Right kidney (tissue), 1 donor: ENCODE data around the gene GRAMD4.

Experiments
- DNase-seq: peaks from one replicate; pipeline ENCODE4 v3.0.0-alpha.2; 2016

Gene GRAMD4

DNA sequence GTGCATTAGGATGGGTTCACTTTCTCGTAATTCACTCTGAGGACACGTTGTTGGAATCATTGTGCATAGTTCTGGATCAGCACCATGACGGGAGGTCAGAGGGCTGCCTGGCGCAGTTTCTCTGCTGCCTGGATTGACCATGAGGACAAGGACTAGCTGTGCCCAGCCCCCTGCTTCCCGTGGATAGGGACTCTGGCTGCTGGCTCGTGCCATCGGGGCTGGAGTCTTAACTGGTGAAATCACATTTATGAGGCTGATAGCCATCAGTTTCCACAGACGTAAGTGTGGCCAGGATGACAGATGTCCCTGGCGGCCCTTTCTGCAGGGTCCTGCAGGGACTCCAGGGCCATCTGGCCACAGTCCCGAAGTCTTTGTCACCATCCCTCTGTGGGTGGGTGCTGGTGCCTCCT, 24.1 kb upstream of the GRAMD4 start:
- no peak for DNase-seq

DNA sequence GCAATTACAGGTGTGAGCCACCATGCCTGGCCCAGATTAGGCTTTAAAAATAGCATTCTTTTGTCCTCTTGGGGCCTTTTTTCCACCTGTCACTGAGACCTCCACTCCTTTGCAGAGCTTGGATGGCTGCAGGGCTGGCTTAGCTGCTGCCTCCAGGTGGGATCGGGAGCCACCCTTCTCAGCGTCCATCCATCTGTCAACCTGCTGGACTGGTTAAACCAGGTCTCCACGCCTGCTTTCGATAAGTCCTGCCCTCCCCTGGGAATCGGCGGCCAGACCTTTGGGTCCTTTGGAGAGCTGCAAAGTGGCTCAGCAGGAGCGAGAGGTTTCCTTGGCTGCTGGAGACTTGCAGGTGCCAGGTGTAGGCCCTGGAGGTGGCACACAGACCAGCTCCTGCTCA, 23.4 kb upstream of the GRAMD4 start:
- no peak for DNase-seq

DNA sequence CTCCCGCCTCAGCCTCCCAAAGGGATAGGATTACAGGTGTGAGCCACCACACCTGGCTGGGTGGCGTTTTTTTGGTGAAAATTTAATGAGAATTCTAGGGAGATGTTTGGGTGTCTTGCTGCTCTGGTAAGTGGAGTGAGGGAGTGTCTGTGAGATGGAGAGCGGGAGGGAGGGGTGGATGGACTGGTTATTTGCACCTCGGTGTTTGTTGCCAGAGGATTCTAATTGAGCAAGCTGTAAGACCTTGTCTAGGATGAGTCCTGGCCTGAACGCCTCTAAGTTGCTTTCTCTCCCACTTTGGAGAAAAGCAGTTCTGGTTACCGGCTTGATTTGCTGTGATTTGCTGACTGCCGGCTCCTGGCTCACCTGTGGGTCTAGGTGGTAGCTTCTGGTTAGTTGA, 22.0 kb upstream of the GRAMD4 start:
- DNase-seq = no peak

DNA sequence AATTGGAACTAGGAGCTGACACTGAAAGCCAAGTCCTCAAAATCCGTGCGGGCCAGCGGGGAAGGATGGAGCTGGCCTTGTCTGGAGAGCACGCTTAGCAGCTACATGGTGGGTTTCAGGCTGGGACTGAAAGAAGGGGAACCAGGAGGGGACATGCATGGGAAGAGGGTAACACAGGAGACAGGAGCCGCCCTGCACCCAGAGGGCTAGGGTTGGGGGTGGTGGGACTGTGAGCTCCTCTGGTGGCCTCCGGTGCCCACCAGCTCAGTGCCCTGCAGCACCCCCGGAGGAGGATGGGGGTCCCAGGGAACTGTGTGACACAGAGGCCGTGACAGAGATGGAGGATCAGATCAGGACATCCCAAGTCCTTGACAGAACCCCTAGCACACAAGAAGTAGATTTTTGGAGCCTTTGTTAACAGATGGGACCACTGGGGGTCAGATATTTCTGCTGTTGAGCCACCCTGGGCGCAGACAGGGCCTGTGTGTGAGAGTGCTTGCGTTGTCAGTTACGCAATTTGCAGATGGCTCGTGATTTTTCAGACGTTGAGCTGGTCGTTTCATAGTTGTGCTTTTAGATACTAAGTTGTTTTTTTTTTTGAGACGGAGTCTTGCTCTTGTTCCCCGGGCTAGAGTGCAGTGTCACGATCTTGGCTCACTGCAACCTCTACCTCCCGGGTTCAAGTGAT, 21.3 kb upstream of the GRAMD4 start:
- DNase-seq = no peak

DNA sequence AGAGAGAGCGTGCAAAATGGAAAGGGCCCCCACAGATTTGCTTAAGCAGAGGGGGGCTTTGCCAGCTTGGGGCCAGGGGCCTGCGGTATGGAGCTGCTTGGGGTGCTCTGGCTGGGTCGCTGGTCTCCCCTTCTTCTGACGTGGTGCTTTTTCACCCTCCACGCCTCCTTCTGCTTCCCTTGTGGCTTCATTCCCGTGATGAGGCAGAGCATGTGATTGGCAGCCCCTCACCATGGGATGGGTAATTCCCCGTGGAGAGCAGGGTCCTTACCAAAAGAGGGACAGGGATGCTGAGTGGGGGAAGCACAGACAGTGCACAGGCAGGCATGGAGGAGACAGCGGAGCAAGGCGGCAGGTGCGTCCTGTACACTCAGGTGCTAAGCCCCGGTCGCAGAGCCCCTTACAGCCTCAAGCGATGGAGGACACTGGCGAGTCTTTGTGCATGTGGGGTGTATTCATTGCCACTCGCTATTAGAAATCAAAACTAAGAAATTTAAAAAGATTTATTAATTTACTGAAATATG, 19.9 kb upstream of the GRAMD4 start:
- DNase-seq = no peak

DNA sequence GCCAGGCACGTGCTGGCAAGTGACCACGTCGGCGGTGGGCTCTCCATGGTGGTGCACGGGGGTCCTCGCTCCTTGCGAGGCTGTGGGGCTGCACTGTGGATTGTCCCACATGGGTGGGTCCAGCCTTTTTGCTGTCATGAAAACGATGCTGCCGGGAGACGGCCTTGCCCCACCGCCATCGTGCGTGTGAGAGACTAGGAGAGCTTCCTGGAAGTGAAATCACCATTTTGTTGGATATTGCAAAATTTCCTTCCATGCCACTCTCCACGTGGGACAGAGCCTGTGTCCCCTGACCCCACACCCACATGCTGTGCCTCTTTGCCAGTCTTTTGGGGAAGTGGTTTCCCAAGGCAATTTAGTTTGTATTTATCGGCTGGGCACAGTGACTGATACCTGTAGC, 18.2 kb upstream of the GRAMD4 start:
- DNase-seq = no peak

DNA sequence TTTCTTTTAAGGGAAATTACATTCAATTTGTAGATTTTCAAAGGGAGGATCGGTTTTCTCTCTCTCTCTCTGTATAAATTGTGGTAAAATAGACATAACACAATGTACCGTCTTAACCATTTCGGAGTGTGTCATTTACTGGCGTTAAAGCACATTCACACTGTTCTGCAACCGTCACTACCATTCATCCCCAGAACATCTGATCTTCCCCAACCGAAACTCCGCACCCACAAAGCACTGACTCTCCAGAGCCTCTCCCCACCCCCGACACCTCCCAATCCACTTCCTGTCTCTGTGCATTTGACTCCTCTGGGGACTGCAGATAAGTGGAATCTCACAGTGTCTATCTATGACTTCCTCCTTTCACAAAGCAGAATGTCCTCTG, 15.9 kb upstream of the GRAMD4 start:
- DNase-seq = no peak

DNA sequence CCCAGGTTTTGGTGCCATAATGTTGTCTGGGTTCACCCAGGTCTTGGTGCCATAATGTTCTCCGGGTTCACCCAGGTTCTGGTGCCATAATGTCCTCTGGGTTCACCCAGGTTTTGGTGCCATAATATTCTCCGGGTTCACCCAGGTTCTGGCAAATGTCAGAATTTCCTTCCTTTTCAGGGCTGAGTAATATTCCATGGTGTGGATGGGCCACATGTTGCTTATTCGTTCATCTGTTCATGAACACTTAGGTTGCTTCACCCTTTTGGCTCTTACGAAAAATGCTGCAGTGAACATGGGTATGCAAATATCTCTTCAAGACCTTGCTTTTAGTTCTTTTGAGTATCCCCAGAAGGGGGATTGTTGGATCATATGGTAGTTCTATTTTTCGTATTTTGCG, 15.1 kb upstream of the GRAMD4 start:
- no peak for DNase-seq

DNA sequence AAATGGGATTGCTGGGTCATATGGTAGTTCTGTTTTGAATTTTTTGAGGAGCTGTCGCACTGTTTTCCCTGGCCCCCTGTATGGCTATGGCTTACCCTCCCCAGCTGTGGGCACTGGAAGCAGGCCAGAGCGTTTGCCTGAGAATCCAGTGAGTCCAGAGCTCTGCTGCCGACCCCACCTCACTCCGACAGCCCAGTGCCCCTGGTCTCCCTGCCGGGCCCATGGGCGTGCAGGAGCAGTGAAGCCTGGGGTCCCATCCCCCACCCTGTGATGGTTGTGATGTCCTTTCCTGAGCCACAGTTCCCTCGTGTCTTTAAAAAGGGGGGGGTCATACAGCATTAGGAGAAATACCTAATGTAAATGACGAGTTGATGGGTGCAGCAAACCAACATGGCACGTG, 13.3 kb upstream of the GRAMD4 start:
- no peak for DNase-seq

DNA sequence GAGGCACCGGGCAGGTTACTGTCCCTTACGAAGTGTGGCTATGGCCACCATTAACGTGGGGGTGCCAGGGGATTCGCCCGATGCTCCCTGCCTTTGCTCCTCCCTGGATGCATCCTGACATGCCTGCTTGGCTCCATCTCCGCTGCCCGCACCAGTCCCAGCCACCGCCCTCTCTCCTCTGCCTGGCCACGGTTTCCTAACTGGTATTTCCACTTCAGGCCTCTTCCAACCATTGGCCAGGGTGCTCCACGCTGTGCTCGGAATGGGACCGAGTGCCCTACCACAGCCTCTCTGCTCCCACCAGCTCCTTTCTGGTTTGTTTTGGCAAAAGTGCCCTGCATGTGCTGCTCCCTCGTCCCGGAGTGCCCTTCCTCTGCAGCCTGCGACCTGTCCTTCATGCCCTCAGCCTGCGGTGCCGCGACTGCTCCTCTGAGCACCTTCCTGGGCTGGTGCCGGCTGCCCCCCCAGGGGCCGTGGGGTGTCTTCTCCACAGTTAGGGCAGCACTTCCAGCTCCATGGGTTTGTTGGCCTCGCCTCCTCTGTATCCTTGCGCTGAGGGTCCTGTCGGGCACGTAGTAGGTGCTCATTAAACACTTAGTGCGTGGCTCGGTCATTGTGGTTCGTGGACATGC, 12.6 kb upstream of the GRAMD4 start:
- DNase-seq = no peak

DNA sequence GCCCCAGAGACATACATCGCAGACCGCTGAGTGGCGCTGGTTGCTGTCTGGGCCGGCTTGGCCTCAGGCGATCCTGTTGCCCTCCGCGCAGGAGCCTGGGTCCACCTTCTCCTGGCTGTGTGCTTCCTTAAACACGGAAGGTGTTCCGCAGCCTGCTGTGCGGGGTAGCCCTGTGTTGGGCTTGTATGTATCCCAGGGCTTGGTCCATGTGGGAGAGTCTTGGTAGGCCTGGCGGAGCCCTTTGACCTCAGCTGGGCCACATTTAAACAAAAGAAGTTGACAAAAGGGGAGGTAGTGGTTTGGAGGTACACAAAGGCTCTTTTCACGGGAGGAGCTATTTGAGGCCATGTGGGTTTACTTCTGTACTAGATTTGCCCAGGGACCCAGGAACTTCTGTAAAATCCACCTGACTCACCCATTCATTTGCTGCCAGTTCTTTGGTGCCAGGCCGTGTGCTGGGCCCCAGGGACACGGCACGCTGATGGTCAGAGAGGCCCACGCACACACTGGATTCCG, 11.0 kb upstream of the GRAMD4 start:
- no peak for DNase-seq

DNA sequence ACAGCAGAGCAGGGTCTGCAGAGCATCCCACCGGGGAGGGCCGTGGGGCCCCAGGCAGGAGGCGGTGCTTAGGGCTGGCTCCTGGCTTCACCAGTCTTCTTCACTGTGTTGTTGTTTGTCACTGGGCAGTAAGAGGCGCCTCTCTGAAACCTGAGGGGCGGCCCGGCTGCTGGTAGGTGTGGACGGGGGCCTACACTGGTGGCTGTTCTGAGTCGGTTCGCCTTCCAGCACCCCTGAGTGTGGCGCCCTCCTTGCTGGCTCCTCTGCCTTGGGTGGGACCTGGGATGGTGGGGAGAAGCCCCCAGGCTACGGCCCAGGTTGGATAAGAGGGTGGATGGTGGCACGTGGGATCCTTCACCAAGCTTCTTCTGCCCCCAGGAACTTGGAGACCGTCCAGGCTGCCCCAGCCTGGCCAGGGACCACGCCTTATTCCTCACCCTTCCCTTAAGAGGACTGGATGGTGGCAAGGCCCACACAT, 10.4 kb upstream of the GRAMD4 start:
- no peak for DNase-seq

DNA sequence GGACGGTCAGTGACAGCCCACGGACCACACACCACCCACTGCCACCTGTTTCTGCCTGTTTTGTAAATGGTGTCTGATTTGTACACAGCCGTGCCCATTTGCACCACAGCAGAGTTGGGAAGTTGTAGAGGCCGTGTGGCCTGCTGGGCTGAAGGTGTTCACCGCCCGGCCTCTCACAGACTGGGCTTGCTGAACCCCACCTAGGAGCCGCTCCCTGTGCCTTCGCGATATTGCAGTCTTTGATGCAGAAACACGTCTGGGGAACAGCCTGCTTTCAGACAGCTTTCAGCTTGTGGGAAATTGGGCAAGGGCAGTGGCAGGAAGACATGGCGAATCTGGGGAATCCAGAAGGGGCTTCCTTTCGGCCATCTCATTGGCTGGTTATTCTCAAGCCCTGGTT, 9.8 kb upstream of the GRAMD4 start:
- no peak for DNase-seq

DNA sequence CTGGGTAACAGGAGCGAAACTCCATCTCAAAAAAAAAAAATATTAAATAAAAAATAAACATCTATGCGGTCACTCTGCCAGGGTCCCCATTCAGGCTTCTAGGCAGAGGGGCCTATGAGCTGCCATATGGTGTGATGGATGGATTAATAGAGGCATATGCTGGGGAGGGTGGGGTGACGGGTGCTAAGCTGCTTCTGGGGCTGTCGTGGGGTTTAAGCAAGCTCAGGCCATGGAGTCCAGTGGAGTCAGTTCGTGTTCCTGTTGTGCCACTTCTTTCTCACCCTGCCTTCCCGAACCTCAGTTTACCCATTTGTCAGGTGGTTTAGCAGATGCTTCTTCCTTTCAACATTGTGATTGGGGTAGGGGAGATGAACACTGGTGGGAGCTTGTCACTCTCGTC, 9.0 kb upstream of the GRAMD4 start:
- DNase-seq = no peak

DNA sequence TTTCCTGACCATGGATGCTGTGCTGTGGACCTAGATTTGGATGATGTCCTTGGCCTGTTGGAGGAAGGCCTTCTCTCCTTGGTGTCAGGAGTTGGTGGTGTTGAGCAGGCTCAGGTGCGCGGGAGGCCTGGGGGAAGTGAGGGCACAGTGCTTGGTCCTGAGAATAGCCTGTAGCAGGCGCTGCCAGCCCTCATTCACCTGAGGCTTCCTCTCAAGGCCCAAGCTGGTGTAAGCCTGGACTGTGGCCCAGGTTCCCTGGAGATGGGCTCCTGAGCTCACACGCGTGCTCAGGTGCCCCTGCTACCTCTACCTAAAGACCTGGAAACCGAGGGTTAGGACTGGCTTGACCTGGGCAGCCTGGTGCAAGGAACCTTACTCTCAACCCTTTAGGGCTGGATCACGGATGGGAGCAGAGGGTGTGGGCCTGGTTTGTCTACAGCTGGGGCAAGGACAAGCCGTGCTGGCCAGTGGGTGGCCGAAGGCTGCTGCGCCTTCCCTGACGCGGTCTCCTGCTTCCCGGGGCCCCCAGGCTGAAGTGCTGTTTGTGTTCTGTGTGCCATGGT, 7.8 kb upstream of the GRAMD4 start:
- DNase-seq = no peak

DNA sequence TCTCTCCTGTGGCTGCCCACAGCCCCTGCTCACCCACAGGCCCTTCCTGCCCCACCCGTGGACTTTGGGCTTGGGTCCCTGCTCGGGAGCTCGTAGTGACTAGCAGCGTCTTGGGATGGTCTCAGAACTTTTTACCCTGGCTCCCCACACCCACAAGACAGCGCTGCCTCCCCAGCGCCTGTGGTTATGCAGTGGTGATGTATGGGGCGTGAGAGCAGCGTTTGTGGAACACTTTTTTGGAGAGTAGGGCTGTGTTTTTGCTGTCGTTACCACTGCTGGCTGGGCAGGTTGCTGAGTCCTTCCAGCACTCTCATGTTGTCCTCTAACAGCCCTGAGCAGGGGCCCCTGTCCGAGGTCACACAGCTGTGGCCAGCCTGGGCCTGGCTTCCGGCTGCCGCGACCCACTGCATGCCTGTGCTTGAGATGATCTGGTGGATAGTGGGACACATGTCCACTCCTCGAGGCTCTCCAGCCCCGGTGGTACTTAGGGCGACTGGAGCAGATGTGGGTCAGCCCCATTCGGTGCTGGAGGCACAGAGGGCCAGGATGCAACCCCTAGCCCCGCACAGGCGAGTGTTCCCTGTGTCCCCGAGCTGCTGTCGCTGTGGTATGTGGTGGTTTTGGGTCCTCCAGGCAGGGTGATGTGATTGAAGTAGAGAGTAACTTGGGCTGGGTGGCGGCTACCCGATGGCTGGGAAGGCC, 7.1 kb upstream of the GRAMD4 start:
- no peak for DNase-seq

DNA sequence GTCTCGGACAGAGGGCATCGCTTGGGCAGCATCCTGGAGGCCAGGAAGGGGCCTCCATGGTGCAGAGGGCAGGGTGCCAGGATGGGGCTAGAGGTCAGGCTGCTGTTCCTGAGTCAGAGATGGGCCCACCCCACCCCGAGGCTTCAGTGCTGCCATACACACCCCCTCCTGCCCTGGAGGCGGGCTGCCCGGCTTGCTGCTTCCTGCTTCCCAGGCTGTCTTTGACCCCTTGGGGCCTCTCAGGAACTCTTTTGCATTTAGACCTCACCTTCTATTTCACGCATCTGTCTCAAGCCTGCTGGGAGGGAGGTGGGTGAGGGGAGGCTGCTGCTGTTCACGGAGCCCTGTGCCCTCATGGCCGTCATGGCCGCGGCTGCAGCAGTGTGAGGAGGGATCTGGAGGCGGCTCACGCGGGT, 6.6 kb upstream of the GRAMD4 start:
- no peak for DNase-seq

DNA sequence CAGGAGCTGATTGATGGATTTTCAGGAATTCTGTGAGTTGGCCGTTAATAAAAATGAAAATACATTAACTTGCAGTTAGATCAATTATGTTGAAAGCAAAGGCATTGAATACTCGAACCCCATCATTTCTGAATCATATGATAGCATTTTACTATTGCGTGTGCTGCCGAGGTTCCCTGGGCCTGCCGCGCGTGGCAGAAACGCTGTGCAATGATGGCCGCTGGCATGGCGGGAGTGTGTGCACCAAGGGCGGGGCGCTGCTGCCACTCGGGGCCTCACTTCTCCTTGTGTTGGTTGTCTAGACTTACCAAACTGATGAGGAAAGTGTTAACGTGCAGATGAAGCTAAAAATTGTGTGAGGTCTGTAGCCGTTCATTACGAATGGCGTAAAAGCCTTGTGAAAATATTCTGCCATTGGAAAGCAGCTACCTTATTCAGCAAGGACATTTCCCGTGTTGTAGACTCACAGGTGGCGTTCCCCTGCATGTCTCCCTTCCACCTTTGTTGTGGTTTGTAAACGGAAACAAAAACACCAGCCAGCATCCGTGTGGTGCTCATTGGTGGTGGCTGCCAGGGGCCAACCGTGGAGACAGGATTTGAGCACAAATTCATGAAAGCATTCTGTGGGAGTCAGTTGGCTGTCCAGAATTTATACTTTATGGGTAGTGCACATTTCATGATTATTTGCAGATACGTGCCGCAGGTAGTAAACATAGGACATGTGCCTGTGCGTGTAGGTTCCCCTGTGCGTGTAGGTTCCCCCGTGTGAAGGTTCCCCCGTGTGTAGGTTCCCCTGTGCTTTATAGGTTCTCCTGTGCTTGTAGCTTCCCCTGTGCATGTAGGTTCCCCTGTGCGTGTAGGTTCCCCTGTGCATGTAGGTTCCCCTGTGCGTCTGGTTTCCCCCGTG, 5.9 kb upstream of the GRAMD4 start:
- no peak for DNase-seq

DNA sequence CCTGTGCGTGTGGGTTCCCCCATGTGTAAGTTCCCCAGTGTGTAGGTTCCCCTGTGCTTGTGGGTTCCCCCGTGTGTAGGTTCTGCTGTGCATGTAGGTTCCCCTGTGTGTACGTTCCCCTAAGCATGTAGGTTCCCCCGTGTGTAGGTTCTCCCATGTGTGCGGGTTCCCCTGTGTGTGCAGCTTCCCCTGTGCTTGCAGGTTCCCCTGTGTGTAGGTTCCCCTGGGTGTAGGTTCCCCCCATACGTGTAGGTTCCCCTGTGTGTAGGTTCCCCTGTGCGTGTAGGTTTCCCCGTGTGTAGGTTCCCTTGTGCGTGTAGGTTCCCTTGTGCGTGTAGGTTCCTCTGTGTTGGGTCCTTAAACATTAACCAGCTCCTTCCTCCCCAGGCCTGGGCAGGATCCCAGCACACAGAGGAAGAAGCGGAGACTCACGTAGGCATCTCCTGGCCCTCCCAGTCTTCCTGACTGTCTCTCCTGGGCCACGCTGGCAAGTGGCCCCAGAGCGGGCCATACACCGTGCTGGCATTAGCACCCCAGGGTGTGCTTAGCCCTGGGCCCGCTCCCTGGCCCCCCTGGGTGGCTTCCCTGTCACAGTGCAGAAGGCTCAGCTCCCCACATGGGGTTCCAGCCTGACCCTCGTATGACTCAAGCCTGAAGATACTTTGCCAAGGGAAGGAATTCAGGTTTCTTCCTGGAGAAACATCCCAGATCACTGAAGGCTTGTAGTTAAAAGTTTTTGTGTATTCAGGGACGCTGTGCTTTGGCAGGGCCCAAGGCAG, 2.8 kb upstream of the GRAMD4 start:
- no peak for DNase-seq

DNA sequence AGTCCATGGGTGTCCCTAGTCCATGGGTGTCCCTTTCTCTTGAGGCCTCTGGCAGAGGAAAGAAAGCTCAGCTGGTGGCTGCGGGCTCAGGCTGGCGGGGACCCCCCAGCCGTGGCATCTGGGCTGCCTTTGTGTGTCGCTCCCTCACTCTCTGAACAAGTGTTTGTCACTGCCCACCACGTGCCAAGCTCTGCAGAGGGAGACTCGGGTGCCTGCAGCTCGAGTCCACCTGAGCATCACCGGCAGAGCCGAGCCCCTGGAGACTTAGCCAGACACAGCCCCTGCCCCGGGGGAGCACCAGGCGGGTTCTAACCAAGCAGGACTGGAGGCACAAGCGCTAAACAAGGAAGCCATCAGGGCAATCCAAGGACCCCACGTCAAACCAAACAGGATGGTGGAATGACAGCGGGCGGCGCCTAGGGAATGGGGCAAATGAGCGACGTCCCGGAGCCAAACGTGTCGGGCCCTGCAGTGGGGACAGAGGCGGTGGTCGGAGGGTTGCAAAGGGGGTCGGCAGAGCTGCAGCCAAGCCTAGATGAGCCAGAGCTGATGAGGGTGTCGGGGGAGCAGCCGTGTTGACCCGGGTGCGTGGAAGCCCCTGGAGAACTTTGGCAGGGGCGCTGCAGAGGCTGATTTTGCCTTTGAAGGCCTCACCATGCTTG, 2.1 kb upstream of the GRAMD4 start:
- no peak for DNase-seq

DNA sequence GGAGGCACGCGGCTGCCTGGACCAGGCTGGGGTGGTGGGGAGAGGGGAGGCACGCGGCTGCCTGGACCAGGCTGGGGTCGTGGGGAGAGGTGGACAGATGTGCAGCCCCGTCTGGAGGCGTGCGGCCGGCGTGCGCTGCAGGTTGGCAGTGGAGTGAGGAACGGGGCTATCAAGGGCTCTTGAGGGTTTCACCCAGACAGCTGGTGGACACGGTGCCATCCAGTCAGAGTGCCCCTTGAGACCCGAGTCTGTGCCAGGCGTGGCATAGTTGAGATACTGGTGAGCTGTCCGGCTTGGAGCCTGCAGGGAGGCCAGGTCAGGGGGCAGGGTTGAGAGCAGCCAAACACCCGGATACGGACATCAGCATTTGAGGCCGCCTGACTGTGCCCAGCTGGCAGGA, 1.5 kb upstream of the GRAMD4 start:
- no peak for DNase-seq
